A673 (cell line): ENCODE data around the gene SLC6A20. TPM values are rescaled to one million over a fixed set of nuclear protein-coding genes. Genes with fewer than 3 reads are reported as not detected.

ENCODE experiments used
- BruUV-seq: library from RNA; stranded (reverse); fragments of 400-500 nt; replicated peaks from 2 replicates; lab custom pipeline; 2021; lab: Mats Ljungman, UMichigan
- CTCF ChIA-PET: fragments of 300-600 bp; sonication (Branson Sonifier 250); formaldehyde crosslinking; loops from one replicate; lab custom pipeline; 2022; ENCODE audit warnings: antibody characterized with exemption; lab: Charles Lee
- POLR2A ChIA-PET: fragments of 300-600 bp; sonication (Branson Sonifier 250); formaldehyde crosslinking; loops from one replicate; lab custom pipeline; 2022; ENCODE audit warnings: antibody characterized with exemption; ENCODE audit not compliant: low non-redundant PET; lab: Charles Lee
- DNase-seq: peaks from one replicate; pipeline ENCODE4 v3.0.0-alpha.2; 2015; ENCODE audit warnings: low spot score
- H3K27ac ChIP-seq: fragments of 200-600 bp; sonication (generic); 2 replicates; pipeline ENCODE4 v1.5.1; 2016; ENCODE audit warnings: mixed run types, low read depth, mild to moderate bottlenecking, mixed read lengths, antibody characterized with exemption, low read length; ENCODE audit not compliant: poor library complexity, severe bottlenecking
- H3K27me3 ChIP-seq: fragments of 200-600 bp; sonication (generic); replicated peaks from 2 replicates; pipeline ENCODE4 v1.6.1; 2017; ENCODE audit warnings: mixed run types, low read depth, mild to moderate bottlenecking, mixed read lengths, antibody characterized with exemption, low read length; ENCODE audit not compliant: insufficient read depth, poor library complexity
- H3K36me3 ChIP-seq: fragments of 200-600 bp; sonication (generic); 2 replicates; pipeline ENCODE4 v1.6.1; 2016; ENCODE audit warnings: mixed run types, mild to moderate bottlenecking, mixed read lengths, antibody characterized with exemption, low read length; ENCODE audit not compliant: insufficient read depth, poor library complexity, severe bottlenecking
- H3K4me1 ChIP-seq: fragments of 200-600 bp; sonication (generic); 2 replicates; pipeline ENCODE4 v1.6.1; 2017; ENCODE audit warnings: mixed run types, mild to moderate bottlenecking, mixed read lengths, antibody characterized with exemption, low read length; ENCODE audit not compliant: insufficient read depth, poor library complexity, severe bottlenecking
- H3K4me3 ChIP-seq: fragments of 200-600 bp; sonication (generic); 2 replicates; pipeline ENCODE4 v1.5.1; 2016; ENCODE audit warnings: low read depth, mixed run types, mild to moderate bottlenecking, mixed read lengths, low read length; ENCODE audit not compliant: poor library complexity, severe bottlenecking
- H3K9me3 ChIP-seq: fragments of 200-600 bp; sonication (generic); 2 replicates; pipeline ENCODE4 v1.6.1; 2016; ENCODE audit warnings: mixed run types, low read depth, mild to moderate bottlenecking, mixed read lengths, antibody characterized with exemption, low read length; ENCODE audit not compliant: poor library complexity, severe bottlenecking
- EZH2 ChIP-seq: fragments of 200-600 bp; sonication (generic); IDR thresholded peaks from 2 replicates; pipeline ENCODE4 v1.6.1; 2017; ENCODE audit warnings: borderline replicate concordance, low read depth, mild to moderate bottlenecking, mixed read lengths, antibody characterized with exemption, low read length; ENCODE audit not compliant: poor library complexity, severe bottlenecking
- intact Hi-C: fragments of 100-400 bp; cut with micrococcal nuclease; formaldehyde crosslinking; loops from one replicate; pipeline ENCODE4 v1.10.0; 2022; ENCODE audit not compliant: unreplicated experiment
- total RNA-seq: library from RNA; stranded (reverse); gene quantifications from 2 replicates; pipeline ENCODE4 v1.2.3, GENCODE V29; 2021
- TF ChIP-seq, protein P1 (sequence below): fragments of 300-800, 200-600 bp; sonication (generic); conservative IDR thresholded peaks from 2 replicates; pipeline ENCODE4 v1.5.1; 2017; ENCODE audit warnings: low read depth, mild to moderate bottlenecking, antibody characterized with exemption, low read length, moderate library complexity, mixed read lengths

Gene SLC6A20
- total RNA-seq, 1 experiment from 2014 or later = not detected

DNA sequence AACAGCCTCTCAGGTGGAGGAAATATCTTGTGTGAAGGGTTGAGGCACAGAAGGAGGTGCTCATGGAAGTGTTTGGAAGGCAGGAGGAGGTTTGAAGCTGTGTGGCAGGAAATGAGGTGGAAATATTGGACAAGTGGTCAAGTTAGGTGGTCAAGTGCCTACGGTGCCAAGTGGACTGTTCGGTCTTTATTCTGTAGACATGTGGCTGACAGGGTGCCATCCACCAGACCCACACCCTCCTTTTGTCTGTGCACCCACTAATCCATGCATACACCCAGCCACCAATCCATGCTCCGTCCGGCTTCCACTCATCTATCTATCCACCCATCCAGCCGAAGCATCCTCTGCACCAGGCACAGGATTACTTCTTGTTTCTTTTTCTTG lies 2.2 kb downstream of the SLC6A20 start:
- ChIA-PET CTCF (no interaction called here), POLR2A (no interaction called here)
- Histone ChIP-seq H3K4me3 (no peak overlapping the region), H3K4me1 (no peaks in the 10 kb centered on the region), H3K36me3 (no peaks in the 10 kb centered on the region), H3K9me3 (no peaks in the 10 kb centered on the region), H3K27me3 (peaks cover 29% of the 10 kb centered on the region), H3K27ac (no peak overlapping the region)
- intact Hi-C loops = no loop called here
- no peak for DNase-seq
- BruUV-seq = no TSS peak
- no peak for TF ChIP-seq EZH2
- TF ChIP-seq, protein P1, sequence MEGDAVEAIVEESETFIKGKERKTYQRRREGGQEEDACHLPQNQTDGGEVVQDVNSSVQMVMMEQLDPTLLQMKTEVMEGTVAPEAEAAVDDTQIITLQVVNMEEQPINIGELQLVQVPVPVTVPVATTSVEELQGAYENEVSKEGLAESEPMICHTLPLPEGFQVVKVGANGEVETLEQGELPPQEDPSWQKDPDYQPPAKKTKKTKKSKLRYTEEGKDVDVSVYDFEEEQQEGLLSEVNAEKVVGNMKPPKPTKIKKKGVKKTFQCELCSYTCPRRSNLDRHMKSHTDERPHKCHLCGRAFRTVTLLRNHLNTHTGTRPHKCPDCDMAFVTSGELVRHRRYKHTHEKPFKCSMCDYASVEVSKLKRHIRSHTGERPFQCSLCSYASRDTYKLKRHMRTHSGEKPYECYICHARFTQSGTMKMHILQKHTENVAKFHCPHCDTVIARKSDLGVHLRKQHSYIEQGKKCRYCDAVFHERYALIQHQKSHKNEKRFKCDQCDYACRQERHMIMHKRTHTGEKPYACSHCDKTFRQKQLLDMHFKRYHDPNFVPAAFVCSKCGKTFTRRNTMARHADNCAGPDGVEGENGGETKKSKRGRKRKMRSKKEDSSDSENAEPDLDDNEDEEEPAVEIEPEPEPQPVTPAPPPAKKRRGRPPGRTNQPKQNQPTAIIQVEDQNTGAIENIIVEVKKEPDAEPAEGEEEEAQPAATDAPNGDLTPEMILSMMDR = no peak

DNA sequence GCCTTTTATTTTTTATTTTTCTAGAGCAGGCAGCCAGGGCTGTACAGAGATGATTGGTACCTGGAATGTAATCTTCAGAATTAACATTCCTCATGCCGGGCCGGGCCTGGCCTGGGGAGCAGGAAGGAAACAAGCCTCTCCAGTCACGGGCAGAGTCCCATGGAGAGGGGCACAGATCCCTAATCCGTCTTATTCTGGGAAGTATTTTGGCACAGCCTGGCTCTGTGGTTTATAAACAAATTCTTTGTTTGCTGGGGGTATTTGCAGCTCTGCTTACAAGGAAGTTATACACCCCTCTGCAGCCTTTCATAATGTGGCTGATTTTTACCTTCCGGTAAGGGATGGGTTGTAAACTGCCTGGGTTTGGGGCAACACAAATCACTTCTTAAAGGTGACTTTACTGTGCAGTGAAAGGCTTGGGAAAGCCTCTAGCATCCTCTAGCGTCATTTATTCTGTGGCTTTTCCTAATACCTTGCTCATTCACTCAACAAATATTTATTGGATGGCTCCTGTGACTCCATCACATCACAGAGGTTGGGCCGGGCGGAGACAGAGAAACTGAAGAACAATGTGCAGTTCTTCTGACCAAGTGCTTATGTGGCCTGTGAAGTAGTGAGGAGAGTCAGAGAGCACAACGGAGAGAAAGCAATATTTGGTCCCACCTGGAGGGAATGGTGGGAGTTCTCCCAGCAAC lies 2.7 kb downstream of the SLC6A20 start:
- peaks cover 29% of the 10 kb centered on the region for H3K27me3 ChIP-seq
- no peak for TF ChIP-seq EZH2
- TF ChIP-seq, protein P1 = no peak
- no peak for DNase-seq
- H3K9me3 ChIP-seq = no peaks in the 10 kb centered on the region
- H3K4me1 ChIP-seq = no peaks in the 10 kb centered on the region
- no peaks in the 10 kb centered on the region for H3K36me3 ChIP-seq
- no TSS peak for BruUV-seq
- H3K27ac ChIP-seq = no peak overlapping the region
- ChIA-PET POLR2A (no interaction called here), CTCF (no interaction called here)
- no peak overlapping the region for H3K4me3 ChIP-seq
- intact Hi-C loops = no loop called here

DNA sequence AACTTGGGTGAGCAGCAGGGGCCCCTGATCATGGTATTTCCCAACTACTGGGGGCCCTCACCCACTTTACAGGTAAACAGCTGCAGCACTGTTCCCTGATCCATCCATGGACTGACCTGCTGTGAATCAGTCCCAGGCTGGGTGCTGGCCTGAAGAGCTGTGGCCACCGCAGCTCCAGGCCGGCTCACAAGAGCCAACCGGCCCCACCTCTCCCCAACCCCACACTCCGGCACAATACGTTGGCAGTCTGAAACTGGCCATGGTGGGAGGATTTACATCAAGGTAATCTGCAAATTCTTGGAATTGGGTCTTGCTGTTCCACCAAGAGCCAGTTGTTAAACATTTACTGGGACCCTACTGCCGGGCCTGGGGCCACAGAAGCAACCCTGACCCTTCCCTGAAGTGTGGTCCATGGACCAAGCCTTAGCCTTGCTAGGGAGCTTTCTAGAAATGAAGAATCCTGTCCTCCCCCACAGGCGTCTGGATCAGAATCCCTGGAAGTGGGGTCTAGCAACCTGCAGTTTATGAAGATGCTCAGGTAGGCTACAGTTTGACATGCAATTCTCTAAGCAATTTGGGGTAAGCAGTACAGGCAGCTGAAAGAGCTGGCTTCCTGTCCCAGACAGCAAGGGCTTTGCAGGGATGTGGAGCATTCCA lies 3.7 kb downstream of the SLC6A20 start:
- Histone ChIP-seq H3K9me3 (no peaks in the 10 kb centered on the region), H3K4me1 (no peaks in the 10 kb centered on the region), H3K27ac (no peak overlapping the region), H3K27me3 (peaks cover 29% of the 10 kb centered on the region), H3K4me3 (no peak overlapping the region), H3K36me3 (no peaks in the 10 kb centered on the region)
- ChIA-PET POLR2A (no interaction called here), CTCF (no interaction called here)
- intact Hi-C loops = no loop called here
- no peak for TF ChIP-seq EZH2
- no TSS peak for BruUV-seq
- DNase-seq = no peak
